GM18511 (cell line): ENCODE data around the gene NVL.
A peak's percentile ranks its signal among the peaks of the same experiment; 100 is the strongest.
"Not testable (repeated sequence)": the region's sequence is repeated elsewhere in the genome, so short reads cannot be mapped to it uniquely, and the experiment has no call there.

ENCODE experiments used
- ATAC-seq: cut with Tn5 transposase; IDR thresholded peaks from one replicate; pipeline ENCODE4 v1.9.1; 2021; ENCODE audit warnings: mild to moderate bottlenecking, moderate library complexity; ENCODE audit not compliant: unreplicated experiment

NVL gene

DNA sequence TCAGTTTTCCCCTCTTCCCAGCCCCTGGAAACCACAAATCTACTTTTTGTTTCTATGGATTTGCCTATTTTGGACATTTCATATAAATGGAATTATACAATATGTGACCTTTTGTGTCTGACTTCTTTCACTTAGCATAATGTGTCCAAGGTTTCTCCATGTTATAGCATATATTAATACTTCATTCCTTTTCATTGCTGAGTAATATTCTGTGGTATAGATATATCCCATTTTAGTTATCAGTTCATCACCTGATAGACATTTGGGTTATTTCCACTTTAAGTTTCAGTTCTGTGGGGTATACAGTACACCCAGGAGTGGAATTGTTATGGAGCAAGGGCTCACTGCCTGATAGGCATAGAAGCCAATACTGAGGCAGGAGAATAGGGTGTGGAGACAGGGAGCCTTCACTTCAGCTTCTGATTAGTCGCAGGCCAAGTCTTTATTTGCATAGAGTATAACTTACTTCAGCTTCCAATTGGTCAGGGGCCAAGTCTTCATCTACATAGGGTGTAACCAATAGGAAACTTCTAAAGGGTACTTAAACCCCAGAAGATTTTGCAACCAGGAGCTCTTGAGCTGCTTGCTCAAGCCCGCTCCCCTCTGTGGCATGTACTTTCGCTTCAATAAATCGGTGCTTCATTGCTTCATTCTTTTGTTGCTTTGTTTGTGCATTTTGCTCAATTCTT lies 8.3 kb upstream of the NVL start:
- ATAC-seq: no peak

DNA sequence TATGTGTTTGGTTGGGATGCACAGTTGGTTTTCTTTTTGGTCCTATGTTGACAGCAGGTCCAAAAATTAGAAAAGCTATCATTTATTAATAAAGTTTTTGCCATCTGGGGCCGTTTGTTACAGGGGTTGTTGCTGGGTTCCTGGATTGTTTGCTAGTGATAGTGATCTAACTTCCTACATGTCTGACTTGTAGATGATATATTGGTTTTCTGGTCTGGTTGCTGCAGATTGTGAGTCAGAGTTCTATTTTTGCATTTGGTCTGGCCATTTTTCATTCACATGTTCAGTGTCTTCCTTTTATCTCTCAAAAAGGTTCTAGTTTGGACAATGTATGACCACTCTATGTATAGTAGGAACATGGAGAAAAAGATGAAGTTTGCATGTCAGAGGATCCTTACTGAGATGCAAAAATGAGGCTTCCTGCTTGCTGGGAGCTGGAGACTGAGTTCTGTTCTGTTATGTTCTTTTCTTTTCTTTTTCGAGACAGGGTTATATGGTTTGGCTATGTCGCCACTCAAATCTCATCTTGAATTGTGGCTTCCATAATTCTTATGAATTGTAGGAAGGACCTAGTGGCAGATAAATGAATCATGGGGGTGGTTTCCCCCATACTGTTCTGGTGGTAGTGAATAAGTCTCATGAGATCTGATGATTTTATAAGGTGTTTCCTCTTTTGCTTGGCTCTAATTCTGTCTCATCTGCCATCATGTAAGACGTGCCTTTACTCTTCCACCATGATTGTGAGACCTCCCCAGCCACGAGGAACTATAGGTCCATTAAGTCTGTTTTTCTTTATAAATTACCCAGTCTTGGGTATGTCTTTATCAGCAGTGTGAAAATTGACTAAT lies 4.2 kb upstream of the NVL start:
- no peak for ATAC-seq

DNA sequence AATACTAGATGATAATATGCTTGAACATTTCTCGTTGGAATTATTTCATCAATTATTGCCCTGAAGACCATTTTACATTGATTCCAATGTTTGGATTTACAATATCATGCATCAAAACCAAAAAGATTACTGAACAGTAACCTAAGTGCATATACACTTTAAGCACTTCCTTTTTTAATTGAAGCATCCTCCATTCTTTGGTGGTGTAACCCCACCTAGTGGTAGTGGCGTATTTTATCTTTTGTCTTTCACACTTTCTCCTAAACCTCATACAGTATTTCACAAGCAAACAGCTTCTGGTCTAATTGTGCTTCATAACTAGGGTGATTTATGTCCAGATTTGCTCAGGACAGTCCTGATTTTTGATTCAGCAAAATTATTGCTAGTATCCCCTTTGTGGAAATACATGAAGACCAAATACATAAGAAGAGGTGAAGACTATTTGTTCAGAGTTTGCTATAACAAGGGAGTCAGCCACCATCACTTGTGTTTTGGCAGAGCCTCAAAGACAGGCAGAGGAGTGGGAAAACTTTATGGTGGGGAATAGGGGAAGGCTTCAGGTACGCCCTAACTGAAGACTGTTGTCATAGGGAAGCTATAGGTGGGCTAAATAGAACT lies 3.4 kb upstream of the NVL start:
- peak; percentile 49 for ATAC-seq

DNA sequence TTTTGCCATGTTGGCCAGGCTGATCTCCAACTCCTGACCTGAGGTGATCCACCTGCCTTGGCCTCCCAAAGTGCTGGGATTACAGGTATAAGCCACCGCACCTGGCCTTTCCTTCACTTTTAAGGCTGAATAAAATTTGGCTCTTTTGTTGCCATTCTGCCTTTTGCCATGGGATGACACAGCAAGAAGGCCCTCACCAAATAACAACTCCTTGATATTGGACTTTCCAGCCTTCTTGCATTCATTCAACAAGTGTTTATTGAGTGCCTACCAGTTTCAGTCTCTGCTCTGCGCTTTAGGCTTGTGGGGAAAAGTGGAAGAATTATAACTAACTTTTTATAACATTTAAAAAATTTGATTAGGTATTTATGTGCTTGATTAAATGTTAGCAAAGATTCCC lies 1.9 kb upstream of the NVL start:
- no peak for ATAC-seq

DNA sequence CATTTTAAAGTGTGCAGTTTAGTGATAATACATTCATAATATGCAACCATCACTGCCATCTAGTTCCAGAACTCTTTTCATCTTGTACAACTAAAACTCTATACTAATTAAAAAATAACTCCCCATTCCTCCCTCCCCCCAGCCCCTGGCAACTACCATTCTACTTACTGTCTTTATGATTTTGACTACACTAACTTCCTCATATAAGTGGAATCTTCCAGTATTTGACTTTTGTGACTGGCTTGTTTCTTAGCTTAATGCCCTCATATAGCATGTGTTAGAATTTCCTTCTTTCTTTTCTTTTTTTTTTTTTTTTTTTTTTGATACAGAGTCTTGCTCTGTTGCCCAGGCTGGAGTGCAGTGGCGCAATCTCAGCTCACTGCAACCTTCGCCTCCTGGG lies 1.4 kb upstream of the NVL start:
- no peak for ATAC-seq

DNA sequence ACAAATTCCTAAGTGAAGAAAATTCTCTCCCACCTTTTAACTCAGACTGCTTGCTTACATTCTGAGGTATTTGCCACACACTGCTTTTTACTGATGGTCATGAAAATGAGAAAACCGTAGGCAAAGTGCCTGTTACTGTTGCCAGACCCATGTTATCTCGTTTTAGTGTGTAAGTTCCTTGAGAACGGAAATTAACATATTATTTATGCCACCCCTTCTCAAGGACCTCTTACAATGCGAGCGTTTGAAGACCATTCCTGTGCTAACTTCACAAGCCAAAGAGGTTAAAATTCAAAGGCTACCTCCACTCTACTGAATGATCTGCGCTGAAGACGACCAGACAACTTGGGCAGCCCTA lies 509 bp downstream of the NVL start:
- ATAC-seq: no peak

DNA sequence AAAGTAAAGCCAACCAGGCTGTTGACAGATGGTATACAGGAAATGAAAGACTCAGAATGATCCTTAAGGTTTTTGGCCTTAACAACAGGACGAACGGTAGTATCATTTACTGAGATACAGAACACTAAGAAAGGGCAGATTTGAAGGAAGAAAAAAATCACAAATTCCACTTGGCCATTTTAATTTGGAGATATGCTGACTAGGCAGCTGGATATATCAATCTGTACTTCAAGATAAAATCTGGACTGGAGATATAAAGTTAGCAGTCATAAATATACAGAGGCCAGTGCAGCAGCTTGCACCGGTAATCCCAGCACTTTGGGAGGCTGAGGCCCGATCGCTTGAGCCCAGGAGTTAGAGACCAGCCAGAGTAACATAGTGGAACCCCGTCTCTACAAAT lies 1.3 kb downstream of the NVL start:
- ATAC-seq: no peak

DNA sequence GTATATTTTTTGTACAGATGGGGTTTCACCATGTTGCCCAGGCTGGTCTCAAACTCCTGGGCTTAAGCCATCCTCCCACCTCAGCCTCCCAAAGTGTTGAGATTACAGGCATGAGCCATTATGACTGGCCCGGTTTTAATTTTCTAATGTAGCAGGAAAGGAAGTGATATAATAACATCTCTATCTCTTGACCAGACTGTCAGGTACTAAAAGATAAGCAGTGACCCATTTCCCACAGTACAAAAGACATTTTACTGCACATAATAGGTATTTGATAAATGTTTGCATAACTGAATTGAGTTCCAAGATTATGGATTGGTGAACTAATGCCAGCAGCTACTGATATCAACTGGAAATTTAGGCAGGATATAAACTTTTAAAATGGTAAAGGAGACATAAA lies 4.0 kb downstream of the NVL start:
- ATAC-seq: no peak

DNA sequence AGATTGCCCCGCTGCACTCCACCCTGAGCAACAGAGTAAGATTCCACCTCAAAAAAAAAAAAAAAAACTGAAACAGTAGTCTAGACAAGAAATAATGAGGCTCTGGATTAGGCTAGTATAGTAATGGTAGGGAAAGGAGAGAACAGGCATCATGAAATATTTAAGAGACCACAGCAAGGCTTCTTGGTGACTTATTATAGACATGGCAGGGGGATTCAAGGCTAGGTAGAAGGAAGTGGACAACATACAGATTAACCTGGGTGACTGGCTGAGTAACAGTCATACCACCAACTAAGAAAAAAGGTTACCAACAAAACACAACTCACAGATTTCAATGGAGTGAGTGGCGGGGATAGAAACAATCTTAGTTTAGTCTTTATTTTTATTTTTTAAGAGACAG lies 8.3 kb downstream of the NVL start:
- ATAC-seq: no peak

DNA sequence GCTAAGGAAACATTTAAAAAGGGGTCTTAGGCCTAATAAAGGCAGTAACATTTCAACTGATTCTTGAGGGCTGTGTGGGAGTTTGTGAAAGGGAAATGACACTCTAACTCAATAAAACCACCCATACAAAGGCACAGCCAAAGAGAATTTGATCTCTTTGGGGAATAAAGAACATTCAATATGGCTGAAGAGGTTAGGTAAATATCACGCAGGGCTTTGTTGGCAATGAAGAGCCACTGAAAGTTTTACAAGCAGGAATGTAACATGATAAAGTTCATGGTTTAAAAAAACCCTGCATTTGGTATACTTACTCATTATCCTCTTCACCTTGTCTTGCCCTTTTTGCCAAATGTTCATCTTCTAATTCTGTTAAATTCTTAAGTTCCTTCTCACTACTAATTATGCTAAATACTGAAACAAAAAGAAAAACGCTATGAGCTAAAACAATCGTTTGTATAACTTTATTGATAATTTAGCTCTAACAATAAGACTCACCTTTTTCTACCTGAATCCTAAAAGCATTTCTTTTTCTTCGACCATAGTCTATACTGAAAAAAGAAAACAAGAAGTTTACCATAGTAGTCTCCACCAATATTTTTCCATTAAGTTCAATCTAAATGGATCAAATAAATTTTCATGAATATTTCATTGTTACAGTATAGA lies 12.5 kb downstream of the NVL start:
- ATAC-seq: no peak

DNA sequence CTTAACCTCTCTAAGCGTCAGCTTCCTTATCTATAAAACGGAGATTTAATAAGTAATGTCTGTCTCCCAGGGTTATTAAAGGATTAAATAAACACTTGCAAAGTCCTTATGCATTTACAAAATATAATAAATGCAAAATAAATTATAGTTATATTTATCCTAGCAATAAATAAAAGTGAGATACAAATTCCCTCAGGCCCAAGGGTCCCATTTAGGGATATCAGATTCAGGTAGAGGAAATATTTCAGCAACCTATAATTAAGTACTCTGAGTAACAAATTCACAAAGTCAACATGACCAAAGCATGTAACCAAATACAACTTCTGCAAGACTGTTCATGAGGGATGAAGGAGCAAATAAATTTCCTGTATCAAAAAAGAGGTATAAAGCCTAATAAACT lies 17.9 kb downstream of the NVL start:
- ATAC-seq: no peak

DNA sequence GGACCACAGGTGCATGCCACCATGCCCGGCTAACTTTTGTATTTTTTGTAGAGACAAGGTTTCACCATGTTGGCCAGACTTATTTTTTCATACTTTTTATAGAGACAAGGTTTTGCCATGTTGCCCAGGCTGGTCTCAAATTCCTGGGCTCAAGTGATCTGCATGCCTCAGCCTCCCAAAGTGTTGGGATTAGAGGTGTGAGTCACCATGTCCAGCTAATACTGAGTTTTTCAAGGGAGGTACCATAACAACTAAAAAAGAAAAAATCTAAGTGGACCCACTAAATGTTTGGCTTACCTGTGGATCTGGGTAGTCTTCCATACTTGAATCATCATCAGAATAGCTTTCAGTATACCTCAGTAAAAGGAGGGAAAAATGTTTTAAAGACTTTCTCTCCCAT lies 18.5 kb downstream of the NVL start:
- ATAC-seq: not testable (repeated sequence)

DNA sequence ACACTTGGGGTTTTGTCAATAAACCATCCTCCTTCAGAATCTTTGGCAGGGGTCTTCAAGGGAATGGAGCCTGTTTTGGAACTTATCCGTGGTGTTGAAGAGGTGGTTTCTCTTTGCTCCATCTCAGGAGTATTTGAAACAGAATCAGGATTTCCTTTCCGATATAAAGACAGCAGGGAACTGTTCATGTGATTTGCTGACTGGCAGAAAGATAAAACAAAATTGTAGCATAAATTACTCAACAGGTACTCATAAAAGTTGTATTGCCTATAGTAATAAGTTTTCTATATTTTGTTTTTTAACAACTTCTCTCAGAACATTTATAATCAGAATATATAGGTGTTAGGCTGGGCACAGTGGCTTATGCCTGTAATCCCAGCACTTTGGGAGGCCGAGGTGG lies 21.9 kb downstream of the NVL start:
- no peak for ATAC-seq

DNA sequence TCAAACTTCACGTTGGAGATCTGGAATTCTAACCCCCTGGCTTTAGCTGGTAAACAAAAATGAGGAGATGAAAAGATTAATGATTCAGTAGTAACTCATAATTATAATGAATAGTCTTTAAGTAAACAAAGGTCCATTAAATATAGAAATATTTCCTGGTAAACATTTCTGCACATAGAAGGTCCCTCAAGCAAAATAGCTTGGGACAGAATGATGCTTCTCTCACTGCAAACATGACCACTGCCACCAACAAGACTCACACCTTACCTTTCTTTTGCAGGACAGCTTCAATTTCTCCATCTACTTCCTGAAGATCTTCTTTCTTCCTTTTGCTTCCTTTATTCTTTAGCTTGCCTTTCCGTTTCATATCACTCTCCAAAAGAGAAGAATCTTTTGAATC lies 25.2 kb downstream of the NVL start:
- no peak for ATAC-seq

DNA sequence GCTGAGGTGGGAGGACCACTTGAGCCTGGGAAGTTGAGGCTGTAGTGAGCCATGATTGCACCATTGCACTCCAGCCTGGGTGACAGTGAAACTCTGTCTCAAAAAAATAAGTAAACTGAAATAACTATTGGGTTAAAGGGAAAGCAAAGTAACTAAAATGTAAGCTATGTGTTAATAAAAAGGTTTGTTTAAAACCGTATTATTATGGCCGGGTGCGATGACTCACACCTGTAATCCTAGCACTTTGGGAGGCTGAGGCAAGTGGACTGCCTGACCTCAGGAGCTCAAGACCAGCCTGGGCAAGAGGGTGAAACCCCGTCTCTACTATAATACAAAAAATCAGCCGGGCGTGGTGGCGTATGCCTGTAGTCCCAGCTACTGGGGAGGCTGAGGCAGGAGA lies 27.0 kb downstream of the NVL start:
- no peak for ATAC-seq

DNA sequence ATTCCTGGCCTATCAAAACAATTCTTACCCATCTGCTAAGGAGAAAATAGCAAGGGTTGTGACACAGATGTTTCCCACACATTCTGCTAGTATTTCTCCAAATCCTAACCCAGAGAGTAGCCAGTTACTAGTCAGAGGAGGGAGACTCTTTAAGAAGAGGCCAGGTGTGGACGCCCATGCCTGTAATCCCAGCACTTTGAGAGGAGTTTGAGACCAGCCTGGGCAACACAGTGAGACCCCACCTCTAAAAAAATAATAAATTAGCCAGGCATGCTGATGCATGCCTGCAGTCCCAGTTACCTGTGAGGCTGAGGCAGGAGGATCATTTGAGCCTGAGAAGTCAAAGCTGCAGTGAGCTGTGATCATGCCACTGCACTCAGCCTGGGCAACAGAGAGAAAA lies 28.6 kb downstream of the NVL start:
- ATAC-seq: no peak

DNA sequence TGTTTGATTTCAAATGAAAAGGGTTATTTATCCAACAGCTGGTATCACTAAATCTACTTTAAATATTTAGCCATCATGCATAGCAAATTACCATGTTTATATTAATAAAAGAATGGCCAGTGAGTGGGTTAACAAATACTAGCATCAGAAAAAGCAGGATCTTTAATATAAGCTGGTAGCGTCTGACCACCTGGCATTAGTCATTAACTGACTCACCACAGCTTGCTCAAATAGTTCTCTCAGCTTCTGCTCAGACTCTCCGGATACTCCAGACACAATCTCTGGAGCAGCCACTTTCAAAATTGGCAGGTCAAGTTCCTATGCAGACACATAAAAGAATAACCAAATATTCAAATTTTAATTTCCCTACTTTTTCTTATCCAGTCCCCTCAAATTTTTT lies 29.6 kb downstream of the NVL start:
- no peak for ATAC-seq

DNA sequence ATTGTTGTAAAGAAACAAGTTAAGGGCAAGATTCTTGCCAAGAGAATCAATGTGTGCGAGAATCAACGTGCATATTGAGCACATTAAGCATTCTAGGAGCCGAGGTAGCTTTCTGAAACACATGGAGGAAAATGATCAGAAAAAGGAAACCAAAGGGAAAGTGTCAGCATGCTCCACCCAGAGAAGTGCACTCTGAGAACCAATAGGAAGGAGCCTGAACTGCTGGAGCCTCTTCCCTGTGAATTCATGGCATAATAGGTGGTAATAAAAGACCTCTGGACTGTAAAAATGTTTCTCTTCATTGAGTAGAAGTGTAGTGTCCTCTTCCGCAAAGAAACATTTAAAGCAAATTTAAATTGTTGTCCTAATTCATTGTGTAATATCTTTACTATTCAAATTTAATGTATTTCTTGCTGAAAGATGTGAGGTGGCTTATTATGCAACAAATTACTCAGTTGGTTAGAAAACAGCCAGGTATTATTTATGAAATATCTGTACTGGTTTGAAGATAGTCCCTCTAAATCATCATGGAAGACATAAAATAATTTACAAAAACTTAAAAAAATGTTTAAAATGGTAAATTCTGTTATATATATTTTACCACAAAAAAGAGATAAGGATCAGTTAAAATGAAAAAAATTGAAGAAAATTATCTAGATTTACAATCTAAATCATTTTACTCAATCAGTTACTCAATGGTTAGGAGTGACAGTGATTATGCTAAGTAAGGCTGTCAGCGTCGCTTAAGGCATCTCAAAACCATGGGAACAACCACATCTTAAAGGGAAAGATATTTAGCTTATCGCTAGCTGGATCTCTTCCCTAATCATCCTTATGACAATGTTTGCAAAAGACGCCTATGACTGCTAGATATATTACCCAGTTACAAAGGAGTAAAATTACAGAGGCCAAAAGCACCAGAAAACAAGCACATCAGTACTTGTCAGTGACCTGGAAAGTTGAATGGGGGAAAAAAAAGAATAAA lies 31.3 kb downstream of the NVL start:
- ATAC-seq: no peak

DNA sequence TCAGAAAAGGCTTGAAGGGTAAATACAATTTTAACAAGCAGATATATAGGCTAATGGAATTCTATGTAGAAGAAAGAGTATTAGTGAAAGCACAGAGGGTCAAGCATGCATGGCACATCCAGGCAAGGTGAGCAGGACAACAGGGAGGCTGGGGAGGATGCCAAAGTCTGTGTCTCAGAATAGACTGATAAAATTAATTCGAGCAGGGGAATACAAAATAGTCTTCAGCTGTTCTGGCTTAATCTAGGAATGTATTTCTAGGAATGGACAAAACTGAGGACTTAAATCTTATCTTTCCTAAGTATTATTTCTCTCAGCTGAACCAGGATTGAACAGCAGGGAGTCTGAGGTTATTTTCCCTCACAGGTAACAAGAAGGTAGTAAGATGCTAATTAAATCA lies 35.2 kb downstream of the NVL start:
- no peak for ATAC-seq

DNA sequence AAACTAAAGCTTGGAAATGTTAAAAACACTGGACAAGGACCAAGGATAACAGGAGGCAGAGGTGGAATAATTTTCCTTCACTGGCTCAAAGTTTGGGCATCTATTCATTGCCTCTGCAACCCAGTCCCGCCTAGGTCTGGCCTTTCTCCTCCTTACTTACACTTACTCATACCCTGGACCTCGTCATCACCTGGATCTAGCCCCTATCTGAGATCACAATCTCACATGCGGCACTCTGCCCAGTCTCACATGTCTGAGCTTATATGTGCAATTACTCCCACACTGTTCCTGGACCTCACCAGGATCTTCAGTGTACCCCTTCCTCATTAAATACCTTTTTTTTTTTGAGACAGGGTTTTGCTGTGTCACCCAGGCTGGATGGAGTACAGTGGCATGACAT lies 37.6 kb downstream of the NVL start:
- no peak for ATAC-seq

DNA sequence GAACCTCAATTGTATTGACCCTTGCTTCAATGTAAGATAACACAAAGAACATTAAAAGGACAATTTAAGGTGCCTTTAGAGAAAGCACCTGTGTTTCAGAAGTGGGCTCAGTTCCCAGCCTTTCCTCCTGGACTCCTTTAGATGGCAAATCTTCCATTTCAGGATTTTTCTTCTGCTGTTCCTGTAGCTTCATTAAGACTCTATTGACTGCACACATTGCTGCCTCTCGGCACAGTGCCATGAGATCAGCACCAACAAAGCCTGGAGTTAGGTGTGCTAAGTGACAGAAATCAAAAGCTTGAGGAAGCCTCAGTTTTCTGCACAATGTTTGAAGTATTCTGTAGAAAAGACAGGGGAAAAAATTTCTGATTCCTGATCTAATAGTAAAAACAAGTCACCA lies 40.6 kb downstream of the NVL start:
- ATAC-seq: no peak
